HG03097 (cell line): ENCODE data around the gene C2orf81.
"Not testable (repeated sequence)": the region's sequence is repeated elsewhere in the genome, so short reads cannot be mapped to it uniquely, and the experiment has no call there.

ENCODE experiments used
- ATAC-seq: cut with Tn5 transposase; IDR thresholded peaks from one replicate; pipeline ENCODE4 v1.9.1; 2021; ENCODE audit not compliant: unreplicated experiment, low FRiP score

Gene C2orf81

GRCh38 chr2:74424995-74425406, 3.6 kb upstream of the C2orf81 start:
- ATAC-seq, result no peak

- no peak for ATAC-seq
Measured at GRCh38 chr2:74424139-74424992, 2.9 kb upstream of the C2orf81 start.

GRCh38 chr2:74423231-74424095, 2.0 kb upstream of the C2orf81 start:
- ATAC-seq, result no peak

- ATAC-seq, result not testable (repeated sequence)
Measured at GRCh38 chr2:74420443-74421103, 846 bp downstream of the C2orf81 start.

GRCh38 chr2:74420006-74420405, 1.4 kb downstream of the C2orf81 start:
- ATAC-seq, result no peak

- no peak for ATAC-seq
Measured at GRCh38 chr2:74419345-74419744, 2.1 kb downstream of the C2orf81 start.

- no peak for ATAC-seq
Measured at GRCh38 chr2:74418312-74418711, 3.1 kb downstream of the C2orf81 start.

- no peak for ATAC-seq
Measured at GRCh38 chr2:74417763-74418162, 3.7 kb downstream of the C2orf81 start.

- ATAC-seq, result no peak
Measured at GRCh38 chr2:74417197-74417596, 4.2 kb downstream of the C2orf81 start.

- ATAC-seq, result no peak
Measured at GRCh38 chr2:74416778-74417177, 4.6 kb downstream of the C2orf81 start.

- ATAC-seq, result no peak
Measured at GRCh38 chr2:74415762-74416395, 5.5 kb downstream of the C2orf81 start.

- ATAC-seq, result peak; percentile 61
Measured at GRCh38 chr2:74414881-74415761, 6.3 kb downstream of the C2orf81 start.

GRCh38 chr2:74414441-74414840, 7.0 kb downstream of the C2orf81 start:
- no peak for ATAC-seq

GRCh38 chr2:74413001-74413698, 8.3 kb downstream of the C2orf81 start:
- ATAC-seq, result no peak

GRCh38 chr2:74407682-74408081, 13.7 kb downstream of the C2orf81 start:
- no peak for ATAC-seq

GRCh38 chr2:74406035-74406434, 15.4 kb downstream of the C2orf81 start:
- ATAC-seq, result no peak

GRCh38 chr2:74401891-74402290, 19.5 kb downstream of the C2orf81 start:
- ATAC-seq, result no peak

GRCh38 chr2:74399785-74400184, 21.6 kb downstream of the C2orf81 start:
- no peak for ATAC-seq

GRCh38 chr2:74396149-74396548, 25.3 kb downstream of the C2orf81 start:
- no peak for ATAC-seq
